ENCODE measurements around the gene CLRN1.

- TF ChIP-seq EZH2phosphoT487 (conservative IDR thresholded peaks at IDR 0.05; ENCODE audit: low read length) (no peak), CTCF (IDR thresholded peaks at IDR 0.05; ENCODE audit: insufficient read depth, low read length, poor library complexity, severe bottlenecking) (no peak)
Observed at GRCh38 chr3:151015181-151015580, 42.7 kb upstream of the CLRN1 start.

Data from SU-DHL-6 (cell line).